Cardiac septum (tissue), 1 donor: ENCODE measurements around the gene LRP8. TPM values are rescaled to one million over a fixed set of nuclear protein-coding genes. Genes with fewer than 3 reads are reported as not detected.

Source experiments
- DNase-seq: peaks from one replicate; pipeline ENCODE4 v3.0.0-alpha.2; 2020; ENCODE audit warnings: low spot score
- intact Hi-C: fragments of 100-400 bp; cut with DNase I; formaldehyde crosslinking; loops from one replicate; pipeline ENCODE4 v1.14.0; 2022
- total RNA-seq: library from RNA; stranded (reverse); fragmentation: NEBNext Ultra II Directional; extraction: Animal tissue kit (Norgen Biotek cat#: 25700); gene quantifications from one replicate; pipeline ENCODE4 v1.2.1, GENCODE V29; 2021
- donor health status: DM: no; HTN: no; CAD: no.

LRP8 gene
- total RNA-seq, 1 donor from 2014 or later = 2.3 TPM

- intact Hi-C loops = no loop called here
- no peak for DNase-seq
Observed at GRCh38 chr1:53273526-53273925, 54.3 kb downstream of the LRP8 start.

GRCh38 chr1:53272349-53272748 is 55.5 kb downstream of the LRP8 start:
- peak; percentile 71 for DNase-seq
- intact Hi-C loops = no loop called here

DNA sequence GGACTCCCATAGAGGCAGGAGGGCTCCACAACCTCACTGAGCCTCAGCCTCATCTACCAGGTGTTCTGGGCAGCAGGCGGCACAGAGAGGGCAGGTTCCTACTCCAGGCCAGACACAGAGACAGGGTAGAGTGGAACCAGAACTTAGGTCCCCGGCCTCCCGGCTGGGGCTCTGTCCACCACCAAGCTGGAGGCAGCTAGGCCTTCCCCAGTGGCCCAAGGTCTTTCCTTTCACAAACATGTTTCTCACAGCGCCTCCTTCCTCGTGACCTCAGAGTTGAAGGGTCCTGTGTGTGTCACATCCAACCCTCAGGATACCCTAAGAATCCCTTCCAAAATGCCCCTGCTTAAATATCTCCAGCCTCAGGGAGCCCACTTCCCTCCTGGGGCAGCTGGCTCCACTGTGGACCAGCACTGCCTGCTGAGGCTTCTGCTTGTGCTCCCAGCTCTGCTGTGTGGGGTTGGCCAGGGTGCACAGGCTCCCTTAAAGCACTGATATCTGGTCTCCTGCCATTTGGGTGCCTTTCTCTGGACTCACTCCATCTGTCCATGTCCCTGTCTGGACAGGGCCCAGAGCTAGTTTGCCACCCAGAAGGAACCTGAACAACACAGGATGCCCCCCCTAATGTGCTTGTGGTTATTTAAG is 56.3 kb downstream of the LRP8 start:
- peak; percentile 63 for DNase-seq
- intact Hi-C loops = no loop called here

DNA sequence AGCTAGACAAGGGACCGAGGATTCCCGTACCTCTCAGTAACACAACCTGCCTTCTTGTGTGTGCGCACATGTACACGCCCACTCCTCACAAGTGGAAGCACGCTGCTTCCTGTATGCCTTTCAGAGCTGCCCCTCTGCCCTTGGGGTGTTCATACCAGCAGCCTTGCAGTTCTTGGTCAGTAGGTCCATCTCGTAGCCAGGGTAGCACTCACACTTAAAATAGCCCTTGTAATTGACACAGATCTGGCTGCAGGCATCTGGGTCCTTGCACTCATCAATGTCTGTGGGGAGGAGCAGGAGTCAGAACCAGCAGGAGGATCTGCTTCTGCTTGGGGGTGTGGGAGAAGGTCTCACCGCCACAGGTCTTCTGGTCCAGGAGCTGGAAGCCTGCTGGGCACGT is 57.0 kb downstream of the LRP8 start:
- DNase-seq = peak; percentile 20
- intact Hi-C loops = no loop called here

DNA sequence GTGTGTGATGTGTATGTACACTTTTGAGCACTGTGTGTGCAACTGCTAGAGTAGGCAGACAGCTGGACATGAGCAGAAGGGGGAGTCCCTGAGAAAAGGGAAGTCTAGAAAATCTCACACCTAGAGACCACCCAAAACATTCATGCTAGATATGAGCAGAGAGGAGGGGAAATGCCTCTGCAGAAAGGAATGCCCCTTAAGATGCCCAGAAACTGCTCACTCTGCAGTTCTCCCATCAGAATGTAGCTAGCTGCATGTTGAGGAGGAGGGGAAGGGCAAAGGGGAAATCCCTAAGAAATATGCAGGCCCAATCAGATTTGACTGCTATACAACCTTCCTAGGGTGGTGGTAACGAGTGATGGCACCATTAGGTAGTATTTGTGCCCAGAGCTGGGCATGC is 57.8 kb downstream of the LRP8 start:
- no peak for DNase-seq
- intact Hi-C loops = no loop called here

- DNase-seq = no peak
- intact Hi-C loops = no loop called here
Observed at GRCh38 chr1:53267761-53268160, 60.1 kb downstream of the LRP8 start.

GRCh38 chr1:53266038-53266437 is 61.8 kb downstream of the LRP8 start:
- no peak for DNase-seq
- intact Hi-C loops = no loop called here

DNA sequence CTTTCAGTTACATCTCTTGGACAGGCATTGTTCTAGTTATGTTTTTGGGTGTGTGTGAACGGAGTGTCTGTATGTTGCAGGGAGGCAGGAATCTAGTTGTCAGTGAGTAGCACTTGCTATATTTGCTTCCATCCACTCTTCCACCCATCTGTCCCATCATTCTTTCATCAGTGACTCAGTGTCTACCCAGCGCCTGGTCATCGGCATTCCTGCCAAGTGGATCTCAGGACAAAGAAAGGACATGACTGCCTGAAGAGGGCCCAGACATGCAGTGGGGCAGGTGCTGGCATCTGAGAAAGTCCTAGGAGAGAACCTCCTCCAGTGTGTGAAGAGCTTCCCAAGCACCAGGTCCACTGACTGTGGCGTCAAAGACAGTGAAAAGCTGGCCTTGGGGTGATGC is 62.3 kb downstream of the LRP8 start:
- intact Hi-C loops = no loop called here
- no peak for DNase-seq

- DNase-seq = no peak
- intact Hi-C loops = no loop called here
Observed at GRCh38 chr1:53264048-53264447, 63.8 kb downstream of the LRP8 start.

- intact Hi-C loops = no loop called here
- no peak for DNase-seq
Observed at GRCh38 chr1:53262000-53262399, 65.9 kb downstream of the LRP8 start.

DNA sequence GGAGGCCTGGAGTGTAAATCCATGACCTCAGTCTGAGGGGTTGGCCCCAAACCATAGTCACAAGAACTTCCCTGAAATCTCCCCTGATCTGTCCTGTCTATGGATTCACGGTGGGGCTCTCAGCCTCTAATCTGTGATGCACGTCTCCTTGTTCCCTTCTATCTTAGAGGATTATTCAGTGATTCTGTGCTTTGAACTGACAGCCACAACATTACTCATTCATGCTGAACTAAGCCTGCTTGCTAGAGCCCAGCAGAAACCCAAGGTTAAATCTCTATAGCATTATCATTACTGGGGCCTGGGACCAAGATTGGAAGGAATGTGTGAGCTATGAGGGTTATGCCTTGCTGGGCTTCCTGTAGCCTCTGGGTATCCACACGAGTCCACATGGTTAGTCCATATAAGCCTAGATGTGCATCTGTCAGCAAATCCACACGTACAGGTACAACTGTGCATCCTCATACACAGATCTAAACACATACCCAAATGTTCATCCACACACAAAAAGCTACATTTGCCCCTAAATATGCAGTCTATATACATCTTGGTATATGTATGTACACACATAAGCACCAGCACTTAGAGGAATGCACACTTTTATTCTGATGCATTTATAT is 67.1 kb downstream of the LRP8 start:
- intact Hi-C loops = no loop called here
- DNase-seq = no peak

DNA sequence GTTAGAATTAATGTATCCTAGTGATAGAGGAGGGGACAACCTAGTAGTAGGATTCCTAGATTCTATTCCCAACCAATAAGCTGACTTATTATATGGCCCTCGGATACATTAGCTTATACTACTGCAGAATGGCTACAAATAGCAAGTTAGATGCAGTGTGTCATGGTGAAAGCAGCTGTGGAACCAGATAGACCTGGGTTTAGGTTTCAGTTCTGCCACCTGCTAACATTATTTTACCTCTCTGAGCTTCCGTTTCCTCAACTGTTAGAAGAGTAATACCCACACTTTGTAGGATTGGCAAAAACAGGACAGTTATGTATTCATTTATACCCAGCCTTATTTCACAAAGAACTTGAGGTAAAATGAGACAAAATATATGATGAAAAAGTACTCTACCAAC is 67.9 kb downstream of the LRP8 start:
- no peak for DNase-seq
- intact Hi-C loops = no loop called here

DNA sequence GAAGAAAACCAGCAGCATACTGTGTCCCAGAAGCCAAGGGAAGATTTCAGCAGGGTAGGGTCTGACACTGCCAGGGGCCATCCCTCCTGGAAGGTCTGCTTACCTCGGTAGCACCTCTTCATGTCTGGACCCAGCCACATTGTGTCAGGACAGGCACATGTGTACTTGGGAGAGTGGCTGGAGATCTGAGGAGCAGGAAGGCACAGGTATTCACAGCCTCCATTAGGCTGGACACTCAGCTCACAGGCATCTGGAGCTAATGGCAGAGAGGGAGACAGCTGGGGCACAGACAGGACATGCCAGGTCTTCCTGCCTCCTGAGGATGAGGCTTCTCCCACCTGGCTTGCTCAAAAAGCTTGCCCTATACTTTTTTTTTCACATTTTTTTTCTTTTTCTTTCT is 69.7 kb downstream of the LRP8 start:
- no peak for DNase-seq
- intact Hi-C loops = no loop called here

DNA sequence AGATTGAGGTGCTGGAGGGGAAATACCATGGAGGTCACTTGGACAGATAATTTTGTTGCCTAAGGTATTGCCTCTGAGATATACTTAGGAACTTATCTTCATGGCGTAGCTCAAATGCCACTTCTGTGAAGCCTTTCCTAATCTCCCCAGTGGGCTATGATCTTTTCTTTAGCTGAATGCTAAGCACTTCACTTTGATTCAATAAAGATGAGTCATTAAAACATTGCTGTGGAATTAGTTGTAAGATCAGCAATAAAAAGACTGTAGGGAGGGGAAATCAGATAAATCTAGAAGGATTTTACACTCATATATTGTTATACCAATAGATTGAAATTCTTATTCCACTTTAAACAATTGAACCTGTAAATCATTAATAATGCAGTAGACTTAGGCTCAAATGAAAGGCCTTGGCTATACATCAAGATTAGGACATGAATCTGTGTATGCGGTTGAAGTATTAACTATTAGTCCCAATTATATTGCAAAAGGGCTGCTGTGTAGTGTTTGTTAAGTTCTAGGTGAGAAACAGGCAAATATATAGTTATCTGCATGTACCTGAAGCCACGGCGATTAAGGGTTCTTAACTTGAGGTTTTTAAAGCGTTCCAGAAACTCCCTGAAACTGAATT is 70.3 kb downstream of the LRP8 start:
- intact Hi-C loops = no loop called here

GRCh38 chr1:53256511-53257453 is 71.1 kb downstream of the LRP8 start:
- no peak for DNase-seq
- intact Hi-C loops = no loop called here

More for the DNA sequence above, 70.3 kb downstream of the LRP8 start:
- no peak for DNase-seq

DNA sequence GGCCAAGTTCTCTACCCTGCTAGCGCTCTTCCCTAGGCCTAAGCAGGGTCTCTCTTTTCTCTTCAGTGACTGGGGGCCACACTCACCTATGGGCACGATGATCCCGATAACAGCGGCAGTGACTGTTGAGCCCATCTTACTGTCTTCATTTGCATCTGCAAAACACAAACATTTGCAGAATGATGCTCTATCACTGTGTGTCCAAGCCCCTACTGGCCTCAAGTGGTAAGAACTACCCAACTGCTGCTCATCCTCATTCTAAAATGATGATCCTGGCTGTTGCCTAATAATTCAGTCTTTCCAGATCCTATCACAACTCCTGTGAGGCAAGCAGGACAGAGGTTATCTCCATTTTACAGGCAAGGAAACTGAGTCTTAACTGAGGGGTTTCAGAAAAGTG is 72.8 kb downstream of the LRP8 start:
- intact Hi-C loops = no loop called here
- DNase-seq = no peak

DNA sequence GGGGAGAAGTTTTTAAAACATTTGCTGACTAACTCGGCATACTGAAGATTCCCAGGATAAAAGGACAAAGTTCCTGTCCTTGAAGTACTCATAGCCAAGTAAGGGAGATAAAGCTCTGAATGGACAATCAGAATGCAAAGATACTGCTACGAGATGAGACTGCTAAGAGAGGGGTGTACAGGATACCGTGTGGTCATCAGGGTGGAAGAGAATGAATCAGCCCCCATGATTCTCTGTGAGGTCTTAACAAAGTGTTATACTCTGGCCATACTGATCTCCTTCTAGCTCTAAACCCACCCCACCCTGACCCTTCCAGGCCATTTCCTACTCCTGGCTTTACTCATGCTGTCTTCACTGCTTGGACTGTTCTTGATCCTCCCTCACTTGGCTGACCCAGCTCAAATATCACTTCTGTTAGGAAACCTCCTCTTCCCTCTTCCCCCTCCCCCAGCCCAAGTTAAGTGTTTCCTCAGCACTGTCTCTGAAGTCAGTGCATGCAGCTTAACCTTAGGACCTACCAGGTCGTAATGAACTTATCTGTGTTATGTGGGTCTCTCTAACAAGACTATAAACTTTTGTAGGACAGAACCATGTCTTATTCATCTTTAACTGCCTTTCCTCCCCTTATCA is 73.7 kb downstream of the LRP8 start:
- no peak for DNase-seq
- intact Hi-C loops = no loop called here

DNA sequence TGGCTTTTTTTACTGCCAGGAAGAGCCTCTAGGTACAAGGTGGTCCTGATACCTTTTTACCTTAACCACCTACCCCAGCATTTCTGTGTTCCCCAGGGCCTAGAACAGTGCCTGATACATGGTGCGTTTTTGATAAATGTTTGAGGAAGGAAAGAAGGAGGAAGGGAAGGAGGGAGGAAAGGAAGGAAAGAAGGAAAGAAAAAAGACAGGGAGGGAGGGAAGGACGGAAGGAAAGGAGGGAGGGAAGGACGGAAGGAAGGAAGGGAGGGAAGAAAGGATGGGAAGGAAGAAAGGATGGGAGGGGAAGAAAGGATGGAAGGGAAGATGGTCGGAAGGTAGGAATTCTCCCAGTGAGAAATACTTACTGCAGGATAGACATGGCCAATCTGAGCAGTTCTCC is 77.5 kb downstream of the LRP8 start:
- DNase-seq = no peak
- intact Hi-C loops = no loop called here

DNA sequence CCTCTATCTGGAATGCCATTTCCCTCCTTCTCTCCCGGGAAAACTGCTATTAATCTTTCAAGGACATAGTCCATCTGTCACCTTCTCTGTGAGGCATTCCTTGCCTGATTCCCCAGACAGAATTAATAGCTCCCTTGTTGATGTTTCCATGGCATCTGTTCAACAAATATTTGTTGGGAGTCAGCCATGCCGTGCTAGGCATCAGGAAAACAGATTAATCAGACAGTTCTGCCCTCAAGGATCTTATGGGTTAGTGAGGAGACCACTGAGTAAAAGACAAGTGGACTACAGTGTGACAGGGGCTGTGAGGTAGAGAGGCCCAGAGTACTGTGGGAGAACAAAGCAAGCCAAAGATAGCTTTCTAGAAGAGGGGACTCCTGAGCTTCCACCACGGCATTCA is 78.2 kb downstream of the LRP8 start:
- intact Hi-C loops = no loop called here
- DNase-seq = no peak
